ENCODE data around the gene CTNND2.

- TF ChIP-seq POLR2A (IDR thresholded peaks at IDR 0.05) (no peak), CTCF (IDR thresholded peaks at IDR 0.05 in 4 of 5, conservative IDR thresholded peaks at IDR 0.05 in 1 of 5) (no peak)
Measured at GRCh38 chr5:11564706-11565105, 339.5 kb downstream of the CTNND2 start.
